GM23248 (cell line): ENCODE measurements around the gene ARHGDIG.

Source experiments
- EZH2 ChIP-seq: fragments of 200-600 bp; sonication (generic); IDR thresholded peaks from 2 replicates; pipeline ENCODE4 v1.6.1; 2018; ENCODE audit warnings: antibody characterized with exemption, mild to moderate bottlenecking; ENCODE audit not compliant: insufficient read depth, poor library complexity, severe bottlenecking
- EZH2phosphoT487 ChIP-seq: fragments of 200-600 bp; sonication (generic); IDR thresholded peaks from 2 replicates; pipeline ENCODE4 v1.6.1; 2018; ENCODE audit warnings: antibody characterized with exemption, moderate library complexity, mild to moderate bottlenecking, low read depth; ENCODE audit not compliant: insufficient read depth

DNA sequence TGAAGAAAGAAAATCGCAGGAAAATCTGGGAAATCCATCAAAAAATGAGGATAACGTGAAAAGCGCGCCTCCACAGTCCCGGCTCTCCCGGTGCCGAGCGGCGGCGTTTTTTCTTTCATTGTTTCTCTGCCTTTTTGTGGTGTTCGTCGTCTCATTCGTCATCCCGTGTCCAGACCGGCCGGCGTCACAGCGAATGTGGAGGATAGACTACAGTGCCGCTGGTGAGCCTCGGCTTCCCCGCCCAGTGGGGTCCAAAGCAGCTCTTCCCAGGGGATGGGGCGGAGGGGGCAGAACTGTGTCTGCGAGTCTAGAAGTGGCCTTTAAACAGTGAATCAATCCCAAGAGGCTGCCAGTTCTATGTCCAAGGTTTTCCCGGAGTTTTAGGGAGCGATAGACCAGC is 25.9 kb upstream of the ARHGDIG start:
- TF ChIP-seq EZH2 (no peak), EZH2phosphoT487 (no peak)
